ENCODE results near the gene DAPK3.

DNA sequence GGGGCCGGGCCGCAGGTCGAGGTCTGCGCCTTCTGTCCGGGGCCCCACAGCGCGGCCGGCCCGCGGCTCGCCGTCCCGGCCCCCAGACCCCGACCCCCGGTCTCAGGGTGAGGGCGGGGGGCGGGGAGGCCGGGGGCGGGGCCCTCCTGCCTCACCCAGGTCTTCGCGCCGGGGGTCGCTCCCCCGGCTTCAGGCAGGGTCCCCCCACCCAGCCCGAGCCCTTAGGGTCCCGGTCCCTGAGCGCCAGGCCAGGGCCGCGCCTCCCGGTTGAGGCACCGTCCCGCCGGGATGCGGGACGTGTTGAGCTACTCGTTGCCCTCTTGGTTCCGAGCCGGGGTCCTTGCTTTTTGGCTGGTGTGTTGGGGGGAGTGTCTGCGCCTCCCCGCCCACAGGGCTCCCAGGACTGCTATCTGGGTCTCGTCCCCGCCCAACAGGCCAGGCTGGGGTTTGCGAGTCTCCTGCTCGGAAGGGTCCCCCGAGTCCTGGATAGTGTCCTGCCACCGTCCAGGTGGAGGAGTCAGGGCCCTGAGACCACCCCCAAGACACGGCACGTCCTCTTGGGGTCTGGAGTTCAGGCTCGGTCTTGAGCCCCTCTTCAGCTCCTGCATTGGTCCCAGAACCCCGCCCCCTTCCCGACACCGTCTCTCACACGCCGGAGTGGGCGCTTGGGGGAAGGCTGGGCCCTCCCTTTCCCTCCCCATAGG lies 37.1 kb upstream of the DAPK3 start:
- TF ChIP-seq CTCF (IDR thresholded peaks at IDR 0.05; ENCODE audit: low read depth, low read length, poor library complexity, severe bottlenecking) (no peak), EZH2phosphoT487 (IDR thresholded peaks at IDR 0.05; ENCODE audit: borderline replicate concordance, low read length) (no peak)

All from DOHH2 (cell line).